Spleen (tissue), 11 donors: Measurements from ENCODE around the gene ELOVL2. TPM values are rescaled to one million over a fixed set of nuclear protein-coding genes. Genes with fewer than 3 reads are reported as not detected.

ENCODE experiments used
- DNase-seq: peaks from one replicate; pipeline ENCODE4 v3.0.0-alpha.2; 2020
- H3K27ac ChIP-seq, 8 donors: fragments of 200-600 bp; sonication (generic) in 7 of 8; 1 replicate in 4 of 8; 2 replicates in 4 of 8; pipeline versions ENCODE4 v1.5.0 to v1.8.0; 2016 to 2021; ENCODE audit warnings: inconsistent platforms in 4 of 8, mild to moderate bottlenecking in 4 of 8, moderate library complexity in 1 of 8
- H3K27me3 ChIP-seq, 7 donors: fragments of 200-600 bp; sonication (generic) in 6 of 7; replicated peaks in 1 of 7; 1 replicate in 4 of 7; 2 replicates in 3 of 7; pipeline versions ENCODE4 v1.5.0 to v1.8.0; 2016 to 2021; ENCODE audit warnings: inconsistent platforms in 3 of 7, mild to moderate bottlenecking in 1 of 7
- H3K36me3 ChIP-seq, 6 donors: fragments of 200-600 bp; sonication (generic) in 5 of 6; 1 replicate in 4 of 6; 2 replicates in 2 of 6; pipeline versions ENCODE4 v1.5.0 to v1.8.0; 2016 to 2021; ENCODE audit warnings: inconsistent platforms in 2 of 6
- H3K4me1 ChIP-seq, 6 donors: fragments of 200-600 bp; sonication (generic) in 5 of 6; 1 replicate in 3 of 6; 2 replicates in 3 of 6; pipeline versions ENCODE4 v1.5.0 to v1.8.0; 2016 to 2021; ENCODE audit warnings: inconsistent platforms in 3 of 6
- H3K4me3 ChIP-seq, 8 donors: fragments of 200-600 bp; sonication (generic) in 7 of 8; 1 replicate in 4 of 8; 2 replicates in 4 of 8; pipeline versions ENCODE4 v1.5.0 to v1.8.0; 2016 to 2021; ENCODE audit warnings: inconsistent platforms in 4 of 8, mild to moderate bottlenecking in 4 of 8, moderate library complexity in 2 of 8
- H3K9me3 ChIP-seq, 8 donors: fragments of 200-600 bp; sonication (generic) in 7 of 8; 1 replicate in 4 of 8; 2 replicates in 4 of 8; pipeline versions ENCODE4 v1.5.0 to v1.8.0; 2016 to 2021; ENCODE audit warnings: inconsistent platforms in 4 of 8
- CTCF ChIP-seq, 11 experiments: fragments of 200-600 bp in 7 of 11; fragments of 450-650 bp in 4 of 11; sonication (generic) in 4 of 11; IDR thresholded peaks in 8 of 11; conservative IDR thresholded peaks in 3 of 11; 1 replicate in 7 of 11; 2 replicates in 4 of 11; pipeline versions ENCODE4 v1.4.0 to v1.8.0; 2016 to 2021; ENCODE audit warnings: antibody characterized with exemption in 11 of 11, inconsistent platforms in 4 of 11, mild to moderate bottlenecking in 1 of 11
- POLR2A ChIP-seq, 3 donors: fragments of 450-650 bp; IDR thresholded peaks; one replicate each; pipeline ENCODE4 v1.5.1; 2017; ENCODE audit warnings: antibody characterized with exemption in 3 of 3, mild to moderate bottlenecking in 1 of 3
- POLR2AphosphoS5 ChIP-seq, 3 donors: sonication (generic); formaldehyde crosslinking; IDR thresholded peaks; one replicate each; pipeline ENCODE4 v1.5.1; 2017; ENCODE audit warnings: antibody characterized with exemption in 3 of 3
- WGBS, 5 donors: extraction: QIAGEN DNeasy Blood & Tissue Kit in 3 of 5; methylation state at CpG; one replicate each; pipeline versions ENCODE4 v1.1.5 to v1.1.7; 2013 to 2018; 5-methylcytosine and 5-hydroxymethylcytosine counted together
- intact Hi-C: fragments of 100-400 bp; cut with DNase I; formaldehyde crosslinking; loops from one replicate; pipeline ENCODE4 v1.15.0; 2023; ENCODE audit warnings: low total_unique reads
- polyA plus RNA-seq, 3 donors: library from polyadenylated mRNA; stranded (reverse); fragments of 200-250 nt; gene quantifications; one replicate each; pipeline ENCODE4 v1.2.1, GENCODE V29; 2013
- total RNA-seq, 7 donors: library from RNA; depleted of rRNA in 3 of 7; stranded (reverse); fragments of >200 nt in 3 of 7; fragmentation: NEBNext Ultra II Directional in 4 of 7; extraction: Animal tissue kit (Norgen Biotek cat#: 25700) in 4 of 7; gene quantifications; one replicate each; pipeline versions ENCODE4 v1.1.0 to v1.2.1, GENCODE V29; 2016 to 2021
- donor health status: healthy with polysubstance abuse.
- donor health status: DM: no; HTN: no; CAD: no; lungs with moderate emphysema.
- donor health status: DM: no; HTN: no; CAD: no.
- donor health status: Bipolar disorder and iron deficiency.
- donor health status: healthy.
- donor health status: DM: no; HTN: no; CAD: no.
- donor health status: DM: yes; HTN: yes; CAD: no.

The ELOVL2 gene
- total and polyA plus RNA-seq, 10 donors = 0.03 to 0.08 (median 0.04) TPM; not detected in 7

DNA sequence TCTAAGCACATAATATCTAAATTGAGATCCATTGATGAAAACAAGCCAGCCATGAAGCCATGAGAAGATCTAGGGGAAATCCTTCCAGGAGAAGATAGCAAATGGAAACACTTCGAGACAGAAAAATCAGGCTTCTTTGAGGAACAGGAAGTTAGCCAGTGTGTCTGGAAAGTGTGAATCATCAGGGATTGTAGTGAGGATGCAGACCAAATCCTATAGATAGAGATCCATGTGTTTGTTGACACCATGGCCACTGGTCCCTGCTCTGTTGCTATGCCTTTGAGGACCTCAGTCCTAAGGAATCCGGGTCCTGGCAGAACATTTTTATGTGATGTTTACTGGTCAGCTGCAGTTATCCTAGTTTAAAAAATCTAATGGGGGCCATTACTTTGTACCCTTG lies 6.6 kb upstream of the ELOVL2 start:
- Histone ChIP-seq H3K4me3 (no peak overlapping the region), H3K36me3 (no peaks in the 10 kb centered on the region), H3K27me3 (peaks cover 0 to 74% (median 53%) of the 10 kb centered on the region in 7 donors), H3K27ac (no peak overlapping the region), H3K4me1 (no peaks in the 10 kb centered on the region), H3K9me3 (no peaks in the 10 kb centered on the region)
- no peak for DNase-seq
- 60 to 77% (median 64%) methylated on average over 2 of the region's 2 CpGs for WGBS, 5 donors
- TF ChIP-seq POLR2A (IDR thresholded peaks at IDR 0.05) = no peak
- TF ChIP-seq POLR2AphosphoS5 (IDR thresholded peaks at IDR 0.05) = no peak
- no peak for TF ChIP-seq CTCF (IDR thresholded peaks at IDR 0.05 in 8 of 11, conservative IDR thresholded peaks at IDR 0.05 in 3 of 11)
- intact Hi-C loops = no loop called here

DNA sequence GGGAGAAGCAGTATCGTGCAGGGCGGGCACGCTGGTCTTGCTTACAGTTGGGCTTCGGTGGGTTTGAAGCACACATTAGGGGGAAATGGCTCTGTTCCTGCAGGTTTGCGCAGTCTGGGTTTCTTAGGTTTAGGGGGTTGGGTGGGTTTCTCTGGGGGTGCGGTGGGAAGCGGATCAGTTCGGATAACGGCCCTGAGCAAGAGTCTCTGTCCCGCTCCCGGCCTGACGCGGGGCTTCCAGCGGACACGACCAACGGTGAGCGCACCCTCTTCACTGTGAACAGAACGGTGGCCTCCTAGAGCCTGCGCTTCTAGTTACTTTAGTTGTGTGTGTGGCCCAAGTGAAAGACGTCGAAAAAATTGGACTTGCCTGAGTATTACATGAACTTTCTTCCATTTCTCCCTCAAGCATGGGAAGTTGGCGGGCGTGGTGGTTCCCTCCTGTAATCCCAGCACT lies 635 bp upstream of the ELOVL2 start:
- WGBS, 5 donors = 31 to 50% (median 39%) methylated on average over 15 to 23 of the region's 23 CpGs
- H3K9me3 ChIP-seq = peaks cover 0 to 4% (median 0%) of the 10 kb centered on the region in 8 donors
- intact Hi-C loops = no loop called here
- no peak for DNase-seq
- H3K27me3 ChIP-seq = peaks cover 5 to 100% (median 90%) of the 10 kb centered on the region in 7 donors
- peaks cover 4 to 25% (median 11%) of the 10 kb centered on the region in 6 donors for H3K4me1 ChIP-seq
- H3K27ac ChIP-seq = no peak overlapping the region
- H3K36me3 ChIP-seq = no peaks in the 10 kb centered on the region
- TF ChIP-seq POLR2AphosphoS5 (IDR thresholded peaks at IDR 0.05) (no peak), POLR2A (IDR thresholded peaks at IDR 0.05) (no peak), CTCF (IDR thresholded peaks at IDR 0.05 in 8 of 11, conservative IDR thresholded peaks at IDR 0.05 in 3 of 11) (no peak)
- H3K4me3 ChIP-seq = peak overlapping the region in 7 of 8 donors; percentile 10 to 74 (median 54)

GRCh38 chr6:11043378-11043960 lies 636 bp downstream of the ELOVL2 start:
- intact Hi-C loops = no loop called here
- Histone ChIP-seq H3K36me3 (no peaks in the 10 kb centered on the region), H3K27ac (no peak overlapping the region), H3K4me3 (peak overlapping the region; percentile 31 to 74 (median 52)), H3K9me3 (peaks cover 0 to 4% (median 0%) of the 10 kb centered on the region in 8 donors), H3K27me3 (peaks cover 5 to 98% (median 87%) of the 10 kb centered on the region in 7 donors), H3K4me1 (peaks cover 4 to 25% (median 11%) of the 10 kb centered on the region in 6 donors)
- DNase-seq = peak; percentile 76
- 1 to 10% (median 3%) methylated on average over 7 to 49 of the region's 49 CpGs for WGBS, 5 donors
- TF ChIP-seq CTCF (IDR thresholded peaks at IDR 0.05 in 8 of 11, conservative IDR thresholded peaks at IDR 0.05 in 3 of 11) (no peak), POLR2AphosphoS5 (IDR thresholded peaks at IDR 0.05) (no peak), POLR2A (IDR thresholded peaks at IDR 0.05) (no peak)

DNA sequence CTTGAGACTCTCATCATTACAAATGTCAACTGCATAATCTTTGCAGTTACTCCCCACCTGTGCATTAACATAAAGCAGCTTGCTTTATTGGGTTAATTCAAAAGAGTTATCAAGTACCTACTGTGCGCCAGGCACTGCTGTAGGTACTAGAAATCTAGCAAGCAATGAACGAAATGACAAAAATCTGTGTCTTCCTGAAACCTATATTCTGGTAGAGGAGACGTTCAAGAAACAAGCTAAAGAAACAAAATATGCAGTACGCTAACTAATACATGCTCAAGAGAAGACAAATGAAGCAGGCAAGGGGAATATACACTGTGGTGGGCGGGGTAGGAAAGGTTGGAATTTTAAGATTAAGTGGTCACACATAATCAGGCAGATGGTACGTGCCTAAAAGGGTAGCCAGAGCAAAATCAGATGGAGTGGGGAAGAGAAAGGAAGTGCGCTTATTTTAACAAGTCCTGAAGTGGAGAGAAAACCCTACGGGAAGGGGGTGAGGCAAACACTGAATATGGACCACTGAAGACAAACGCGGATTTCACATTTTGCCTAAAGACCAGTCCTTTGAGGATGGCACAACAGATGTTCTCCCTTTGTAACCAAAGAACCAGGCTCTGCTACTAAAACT lies 1.2 kb downstream of the ELOVL2 start:
- peaks cover 4 to 25% (median 11%) of the 10 kb centered on the region in 6 donors for H3K4me1 ChIP-seq
- WGBS, 5 donors = 28 to 34% (median 31%) methylated on average over 10 of the region's 10 CpGs
- TF ChIP-seq CTCF (IDR thresholded peaks at IDR 0.05 in 8 of 11, conservative IDR thresholded peaks at IDR 0.05 in 3 of 11) = no peak
- no peak for TF ChIP-seq POLR2A (IDR thresholded peaks at IDR 0.05)
- TF ChIP-seq POLR2AphosphoS5 (IDR thresholded peaks at IDR 0.05) = no peak
- H3K27ac ChIP-seq = no peak overlapping the region
- H3K27me3 ChIP-seq = peaks cover 5 to 98% (median 85%) of the 10 kb centered on the region in 7 donors
- no peak for DNase-seq
- intact Hi-C loops = no loop called here
- H3K36me3 ChIP-seq = no peaks in the 10 kb centered on the region
- H3K9me3 ChIP-seq = peaks cover 0 to 4% (median 0%) of the 10 kb centered on the region in 8 donors
- H3K4me3 ChIP-seq = peak overlapping the region in 1 of 8 donors; percentile 74
